ENCODE results near the gene NNMT.

Gene NNMT

GRCh38 chr11:114353443-114353842 lies 57.2 kb downstream of the NNMT start:
- no peak for DNase-seq

GRCh38 chr11:114354076-114354475 lies 57.9 kb downstream of the NNMT start:
- no peak for DNase-seq

DNA sequence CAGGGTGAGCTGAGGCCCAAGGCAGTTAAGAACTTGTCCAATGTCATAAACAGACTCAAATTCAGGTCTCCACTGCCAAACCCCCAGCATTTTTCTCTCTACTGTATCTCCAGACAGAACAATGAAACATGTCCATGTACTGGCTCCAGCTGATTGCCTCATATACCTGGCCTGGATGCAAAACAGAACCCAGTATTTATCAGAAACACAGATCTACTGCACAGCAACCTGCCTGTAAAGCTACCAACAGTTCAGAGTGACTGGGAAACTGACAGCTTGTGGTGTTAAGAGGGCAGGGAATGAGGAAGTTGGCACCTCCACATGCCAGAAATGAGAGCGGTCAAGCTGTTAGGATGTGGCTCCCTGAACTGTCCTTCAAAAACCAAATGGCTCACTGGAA lies 62.5 kb downstream of the NNMT start:
- DNase-seq = no peak

DNA sequence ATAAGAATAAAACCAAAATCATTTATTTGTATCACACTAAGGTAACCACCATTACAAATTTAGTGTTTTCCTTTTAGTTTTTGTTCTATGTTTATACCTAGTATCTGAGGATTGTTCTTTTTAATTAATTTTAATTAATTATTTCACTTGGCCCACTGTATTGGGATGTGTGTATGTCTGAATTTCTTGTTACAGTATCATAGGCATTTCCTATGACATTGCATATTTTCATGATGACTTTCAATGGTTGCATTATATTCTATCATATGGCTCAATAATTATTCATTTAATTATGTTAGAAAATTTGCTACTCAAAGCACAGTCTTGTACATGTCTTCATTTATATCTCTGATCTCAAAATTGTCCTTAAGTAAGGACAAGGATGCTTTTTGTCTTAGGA lies 63.1 kb downstream of the NNMT start:
- DNase-seq = no peak

DNA sequence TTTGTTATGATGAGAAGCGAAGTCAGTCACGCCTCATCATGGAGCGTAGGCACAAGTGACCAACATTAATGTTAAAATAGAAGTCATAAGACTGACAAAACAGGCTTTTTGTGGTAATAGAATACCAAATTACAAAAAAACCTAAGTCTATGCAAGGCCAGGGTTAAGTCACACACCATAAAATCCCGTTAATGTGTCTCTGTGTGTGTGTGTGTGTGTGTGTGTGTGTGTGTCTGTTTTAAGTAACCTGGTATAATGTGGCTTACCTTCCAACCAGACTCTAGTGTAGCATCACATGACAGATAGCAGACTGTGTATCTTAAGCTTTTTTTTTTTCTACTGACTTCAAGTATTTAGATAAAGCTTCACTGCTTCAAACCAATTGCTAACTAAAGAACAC lies 66.1 kb downstream of the NNMT start:
- DNase-seq = no peak

- DNase-seq = no peak
These were observed 66.8 kb downstream of the NNMT start for GRCh38 chr11:114362958-114363357.
